ENCODE measurements around the gene ABCD1. TPM values are rescaled to one million over a fixed set of nuclear protein-coding genes. Genes with fewer than 3 reads are reported as not detected.

Gene ABCD1
- total and polyA plus RNA-seq, 2 experiments from 2014 or later: 10.5 to 14.2 TPM

DNA sequence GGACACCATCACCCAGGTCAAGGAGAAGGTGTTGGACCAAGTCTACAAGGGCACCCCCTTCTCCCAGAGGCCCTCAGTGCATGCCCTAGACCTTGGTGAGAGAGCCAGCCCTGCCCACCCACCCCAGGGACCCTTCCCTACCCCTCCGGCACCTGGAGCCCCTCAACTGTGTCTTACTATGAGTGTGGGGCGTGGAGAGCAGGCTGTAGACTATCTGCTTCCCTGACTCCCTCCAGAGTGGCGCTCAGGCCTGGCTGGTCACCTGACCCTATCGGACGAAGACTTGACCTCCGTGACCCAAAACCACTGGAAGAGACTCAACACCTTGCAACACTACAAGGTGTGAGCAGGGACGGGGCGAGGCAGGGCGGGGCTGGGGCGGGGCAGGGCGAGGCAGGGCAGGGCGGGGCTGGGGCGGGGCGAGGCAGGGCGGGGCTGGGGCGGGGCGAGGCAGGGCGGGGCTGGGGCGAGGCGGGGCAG is 51.5 kb downstream of the ABCD1 start:
- no peaks in the 10 kb centered on the region for H3K4me1 ChIP-seq (ENCODE audit: insufficient read depth)
- no peaks in the 10 kb centered on the region for H3K79me2 ChIP-seq
- H3K4me3 ChIP-seq: no peak overlapping the region
- H3K9me3 ChIP-seq (ENCODE audit: low read depth): no peaks in the 10 kb centered on the region
- 91% methylated on average over 6 of the region's 20 CpGs for WGBS (ENCODE audit: low lambda C conversion rate, missing lambda C conversion rate)
- H2AFZ ChIP-seq: no peak overlapping the region
- no peaks in the 10 kb centered on the region for H3K36me3 ChIP-seq (replicated peaks; ENCODE audit: insufficient read depth, low read depth)
- H4K20me1 ChIP-seq (ENCODE audit: insufficient read depth, poor library complexity, severe bottlenecking): no peaks in the 10 kb centered on the region
- no peak overlapping the region for H3K27ac ChIP-seq
- H3K27me3 ChIP-seq: no peaks in the 10 kb centered on the region
- H3K9me2 ChIP-seq (replicated peaks; ENCODE audit: insufficient read depth): no peaks in the 10 kb centered on the region
- TF ChIP-seq CTCF (IDR thresholded peaks at IDR 0.05; ENCODE audit: poor library complexity) (no peak), EZH2 (IDR thresholded peaks at IDR 0.05; ENCODE audit: borderline replicate concordance) (no peak), EZH2phosphoT487 (IDR thresholded peaks at IDR 0.05; ENCODE audit: low read depth, severe bottlenecking, unreplicated experiment) (no peak)
- H3K4me2 ChIP-seq: no peak overlapping the region
- no peak for DNase-seq (ENCODE audit: low spot score)

- Histone ChIP-seq H3K36me3 (replicated peaks; ENCODE audit: insufficient read depth, low read depth) (no peaks in the 10 kb centered on the region), H3K27me3 (no peaks in the 10 kb centered on the region), H3K9me3 (ENCODE audit: low read depth) (no peaks in the 10 kb centered on the region), H3K79me2 (no peaks in the 10 kb centered on the region), H3K4me1 (ENCODE audit: insufficient read depth) (no peaks in the 10 kb centered on the region), H3K27ac (no peak overlapping the region), H3K4me3 (no peak overlapping the region), H2AFZ (no peak overlapping the region), H4K20me1 (ENCODE audit: insufficient read depth, poor library complexity, severe bottlenecking) (no peaks in the 10 kb centered on the region), H3K9me2 (replicated peaks; ENCODE audit: insufficient read depth) (no peaks in the 10 kb centered on the region), H3K4me2 (no peak overlapping the region)
- DNase-seq (ENCODE audit: low spot score): no peak
- 92% methylated on average over 4 of the region's 22 CpGs for WGBS (ENCODE audit: low lambda C conversion rate, missing lambda C conversion rate)
- no peak for TF ChIP-seq CTCF (IDR thresholded peaks at IDR 0.05; ENCODE audit: poor library complexity)
- TF ChIP-seq EZH2 (IDR thresholded peaks at IDR 0.05; ENCODE audit: borderline replicate concordance): no peak
- no peak for TF ChIP-seq EZH2phosphoT487 (IDR thresholded peaks at IDR 0.05; ENCODE audit: low read depth, severe bottlenecking, unreplicated experiment)
Observed at GRCh38 chrX:153776611-153777045, 52.0 kb downstream of the ABCD1 start.

DNA sequence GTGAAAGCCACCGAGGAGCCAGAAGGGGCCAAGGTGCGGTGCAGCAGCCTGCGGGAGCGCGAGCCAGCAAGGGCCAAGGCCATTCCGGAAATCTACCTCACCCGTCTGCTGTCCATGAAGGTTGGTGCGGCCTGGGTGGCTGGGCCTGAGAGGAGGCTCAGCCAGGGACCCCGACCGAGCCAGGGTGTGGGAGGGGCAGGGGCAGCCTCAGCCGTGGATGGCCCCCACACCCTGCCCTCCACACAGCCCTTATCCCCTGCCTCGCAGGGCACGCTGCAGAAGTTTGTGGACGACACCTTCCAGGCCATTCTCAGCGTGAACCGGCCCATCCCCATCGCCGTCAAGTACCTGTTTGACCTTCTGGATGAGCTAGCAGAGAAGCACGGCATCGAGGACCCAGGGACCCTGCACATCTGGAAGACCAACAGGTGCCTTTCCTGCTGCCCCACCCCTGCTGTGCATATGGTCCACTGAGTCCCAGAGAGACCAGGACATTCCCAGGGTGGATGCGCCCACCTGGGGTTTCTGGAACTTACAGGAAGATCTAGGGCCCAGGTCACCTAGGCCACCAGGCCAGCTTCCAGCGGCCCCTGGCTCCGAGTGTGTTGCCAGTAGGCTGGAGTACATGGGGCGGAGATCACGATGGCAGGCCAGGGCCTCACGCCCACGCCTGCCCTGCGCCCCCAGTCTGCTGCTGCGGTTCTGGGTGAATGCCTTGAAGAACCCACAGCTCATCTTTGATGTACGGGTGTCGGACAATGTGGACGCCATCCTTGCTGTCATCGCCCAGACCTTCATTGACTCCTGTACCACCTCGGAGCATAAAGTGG is 52.8 kb downstream of the ABCD1 start:
- Histone ChIP-seq H3K27me3 (no peaks in the 10 kb centered on the region), H3K4me3 (no peak overlapping the region), H3K4me1 (ENCODE audit: insufficient read depth) (no peaks in the 10 kb centered on the region), H3K79me2 (no peaks in the 10 kb centered on the region), H2AFZ (no peak overlapping the region), H3K4me2 (no peak overlapping the region), H3K9me3 (ENCODE audit: low read depth) (no peaks in the 10 kb centered on the region), H3K9me2 (replicated peaks; ENCODE audit: insufficient read depth) (no peaks in the 10 kb centered on the region), H3K27ac (no peak overlapping the region), H4K20me1 (ENCODE audit: insufficient read depth, poor library complexity, severe bottlenecking) (no peaks in the 10 kb centered on the region), H3K36me3 (replicated peaks; ENCODE audit: insufficient read depth, low read depth) (no peaks in the 10 kb centered on the region)
- WGBS (ENCODE audit: low lambda C conversion rate, missing lambda C conversion rate): 92% methylated on average over 32 of the region's 34 CpGs
- no peak for DNase-seq (ENCODE audit: low spot score)
- TF ChIP-seq EZH2phosphoT487 (IDR thresholded peaks at IDR 0.05; ENCODE audit: low read depth, severe bottlenecking, unreplicated experiment) (no peak), CTCF (IDR thresholded peaks at IDR 0.05; ENCODE audit: poor library complexity) (no peak), EZH2 (IDR thresholded peaks at IDR 0.05; ENCODE audit: borderline replicate concordance) (no peak)

All from hepatocyte (in vitro differentiated cells).